HL-60 (cell line): Measurements from ENCODE around the gene DACT2.

Source experiments
- GABPA ChIP-seq: IDR thresholded peaks from 2 replicates; pipeline ENCODE4 v1.6.1; 2012; ENCODE audit warnings: low read depth
- TF ChIP-seq, protein P1 (sequence below): IDR thresholded peaks from one replicate; pipeline ENCODE4 v1.5.1; 2011; ENCODE audit warnings: low read length, control low read depth, inconsistent platforms; ENCODE audit not compliant: insufficient read depth

DNA sequence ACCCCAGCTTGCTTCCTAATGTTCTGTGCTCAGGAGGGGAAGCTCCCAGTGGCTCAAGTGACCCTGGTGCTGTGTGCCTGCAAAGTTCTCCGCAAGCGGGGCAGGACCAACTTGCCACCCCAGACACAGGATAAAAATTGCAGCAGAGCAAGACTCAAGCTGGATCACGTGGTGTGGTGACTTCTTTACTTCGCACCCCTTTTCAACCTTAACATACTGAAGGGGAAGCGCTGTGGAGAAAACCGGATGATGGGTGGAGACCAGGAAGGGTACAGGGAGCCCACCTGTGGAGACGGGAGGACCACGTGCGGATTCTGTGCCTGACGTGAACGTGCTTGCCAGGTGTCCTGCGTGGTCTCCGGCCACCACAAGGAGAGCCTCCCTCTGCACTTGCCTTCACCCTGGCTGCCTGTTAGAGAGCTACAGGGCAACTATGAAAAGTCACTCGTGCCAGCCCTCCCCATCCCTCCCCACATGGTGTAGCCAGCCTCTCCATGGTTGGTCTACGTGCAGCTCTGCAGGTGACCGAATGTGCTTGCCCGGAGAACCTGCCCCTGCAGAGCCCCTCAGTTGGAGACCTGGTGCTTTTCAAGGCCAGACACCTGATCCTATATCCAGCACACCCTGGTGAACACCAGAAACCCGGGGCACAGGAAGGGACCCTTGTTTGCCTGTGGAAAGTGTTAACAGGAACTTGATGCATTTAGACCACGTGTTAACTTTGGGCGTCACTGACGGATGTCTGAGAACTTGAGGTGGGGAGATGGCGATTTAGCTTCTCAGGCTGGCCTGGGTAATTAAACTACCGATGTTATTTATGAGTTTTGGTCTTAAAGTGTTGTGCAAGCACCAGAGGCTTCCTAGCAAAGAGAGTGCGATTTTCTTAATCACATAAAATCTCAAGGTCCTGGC is 23.9 kb upstream of the DACT2 start:
- TF ChIP-seq, protein P1, sequence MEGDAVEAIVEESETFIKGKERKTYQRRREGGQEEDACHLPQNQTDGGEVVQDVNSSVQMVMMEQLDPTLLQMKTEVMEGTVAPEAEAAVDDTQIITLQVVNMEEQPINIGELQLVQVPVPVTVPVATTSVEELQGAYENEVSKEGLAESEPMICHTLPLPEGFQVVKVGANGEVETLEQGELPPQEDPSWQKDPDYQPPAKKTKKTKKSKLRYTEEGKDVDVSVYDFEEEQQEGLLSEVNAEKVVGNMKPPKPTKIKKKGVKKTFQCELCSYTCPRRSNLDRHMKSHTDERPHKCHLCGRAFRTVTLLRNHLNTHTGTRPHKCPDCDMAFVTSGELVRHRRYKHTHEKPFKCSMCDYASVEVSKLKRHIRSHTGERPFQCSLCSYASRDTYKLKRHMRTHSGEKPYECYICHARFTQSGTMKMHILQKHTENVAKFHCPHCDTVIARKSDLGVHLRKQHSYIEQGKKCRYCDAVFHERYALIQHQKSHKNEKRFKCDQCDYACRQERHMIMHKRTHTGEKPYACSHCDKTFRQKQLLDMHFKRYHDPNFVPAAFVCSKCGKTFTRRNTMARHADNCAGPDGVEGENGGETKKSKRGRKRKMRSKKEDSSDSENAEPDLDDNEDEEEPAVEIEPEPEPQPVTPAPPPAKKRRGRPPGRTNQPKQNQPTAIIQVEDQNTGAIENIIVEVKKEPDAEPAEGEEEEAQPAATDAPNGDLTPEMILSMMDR = no peak
- no peak for TF ChIP-seq GABPA
